ENCODE results near the gene DNAJC5. TPM values are rescaled to one million over a fixed set of nuclear protein-coding genes. Genes with fewer than 3 reads are reported as not detected.

DNAJC5 gene
- total and polyA plus RNA-seq, 2 of the 8 experiments (the other 6 are each of a cell fraction or from before 2014, with no cell fraction given) = 19.2 to 31.2 TPM

GRCh38 chr20:63937596-63937995, 42.7 kb downstream of the DNAJC5 start (continued):
- TF ChIP-seq RBBP5 (IDR thresholded peaks at IDR 0.05; ENCODE audit: borderline replicate concordance, low read depth, low read length) (no peak), SIX5 (IDR thresholded peaks at IDR 0.05; ENCODE audit: low read depth, low read length) (no peak), MAFK (IDR thresholded peaks at IDR 0.05; ENCODE audit: low read depth, low read length) (no peak), TBP (IDR thresholded peaks at IDR 0.05; ENCODE audit: low read depth, low read length) (no peak)

All from H1 (cell line).